ENCODE results near the gene UBE4B.
"Not testable (repeated sequence)": the region's sequence is repeated elsewhere in the genome, so short reads cannot be mapped to it uniquely, and the experiment has no call there.

Gene UBE4B

DNA sequence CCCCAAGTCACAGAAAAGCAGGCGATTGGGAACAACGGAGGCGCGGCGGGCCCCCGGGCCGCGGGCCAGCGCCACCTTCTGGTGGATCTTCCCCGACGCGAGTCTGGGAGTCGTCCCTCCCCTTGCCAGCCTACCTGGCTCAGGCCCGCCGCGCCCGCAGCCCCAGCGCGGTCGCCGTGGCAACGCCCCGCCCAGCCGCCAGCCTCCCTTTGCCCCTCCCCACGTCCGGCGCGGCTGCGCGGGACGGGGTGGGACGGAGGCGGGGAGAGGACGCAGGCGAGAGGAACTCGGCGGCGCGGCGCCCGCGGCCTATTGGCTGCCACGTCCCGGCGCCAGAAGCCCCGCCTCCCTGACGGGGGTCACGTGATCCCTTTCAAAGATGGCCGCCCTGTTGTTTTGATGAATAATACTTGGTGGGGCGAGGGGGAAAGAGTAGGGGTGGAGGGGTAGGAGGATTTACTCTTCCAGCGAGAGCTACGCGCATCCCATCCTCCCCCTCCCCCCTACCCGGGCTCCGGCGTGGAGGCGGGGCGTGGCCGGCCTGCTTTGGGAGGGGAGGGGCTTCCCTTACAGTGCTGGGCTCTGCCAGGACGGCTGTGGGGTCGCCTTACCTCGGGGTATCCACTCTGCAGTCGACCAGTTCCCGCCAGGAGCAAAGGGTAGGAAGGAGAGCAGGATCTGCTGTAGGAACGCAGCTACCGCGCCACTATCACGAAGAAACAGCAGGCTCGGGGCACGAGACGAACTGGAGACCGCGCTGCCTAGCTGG is at the start of gene UBE4B:
Gene UBE4B, plus strand, starts transcription at position 369 of the 769 bp plus-strand sequence. CDS start 713 bp downstream, outside the sequence.
- peak; percentile 99 for DNase-seq

DNA sequence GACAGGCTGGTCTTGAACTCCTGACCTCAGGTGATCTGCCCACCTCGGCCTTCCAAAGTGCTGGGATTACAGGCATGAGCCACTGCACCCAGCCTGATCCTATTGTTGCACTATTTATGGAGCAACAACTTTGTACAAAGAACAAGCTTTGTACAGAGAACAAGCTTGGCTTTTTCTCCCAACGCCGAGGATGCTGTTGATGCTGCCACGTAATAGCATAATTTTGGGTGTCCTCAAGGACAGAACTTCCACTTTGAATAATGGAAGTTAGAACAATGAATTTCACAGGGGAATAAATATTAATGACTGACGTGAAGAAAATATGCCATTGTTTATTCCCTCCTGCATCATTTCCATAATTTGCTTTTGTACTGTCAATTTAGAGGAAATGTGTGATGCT is 48.5 kb upstream of the UBE4B start:
- DNase-seq = peak; percentile 31

DNA sequence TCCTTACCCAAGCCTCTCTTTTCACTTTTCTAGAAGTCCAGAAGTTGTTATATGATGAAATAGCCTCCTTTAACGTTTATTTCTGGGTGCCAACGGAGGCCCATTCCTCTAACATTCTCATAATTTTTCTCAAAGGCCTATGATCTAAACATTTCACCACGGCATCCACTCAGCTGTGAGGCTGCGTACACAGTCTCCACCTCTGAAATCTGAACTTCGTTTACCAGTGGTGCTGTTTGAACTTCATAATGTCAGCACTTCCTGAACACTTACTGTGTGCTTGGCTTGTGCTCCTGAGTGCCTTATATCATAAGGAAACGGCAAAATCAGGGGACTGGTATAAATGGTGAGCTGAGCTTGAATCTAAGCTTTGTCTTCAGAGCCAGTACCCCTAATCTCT is 47.8 kb upstream of the UBE4B start:
- DNase-seq = no peak

DNA sequence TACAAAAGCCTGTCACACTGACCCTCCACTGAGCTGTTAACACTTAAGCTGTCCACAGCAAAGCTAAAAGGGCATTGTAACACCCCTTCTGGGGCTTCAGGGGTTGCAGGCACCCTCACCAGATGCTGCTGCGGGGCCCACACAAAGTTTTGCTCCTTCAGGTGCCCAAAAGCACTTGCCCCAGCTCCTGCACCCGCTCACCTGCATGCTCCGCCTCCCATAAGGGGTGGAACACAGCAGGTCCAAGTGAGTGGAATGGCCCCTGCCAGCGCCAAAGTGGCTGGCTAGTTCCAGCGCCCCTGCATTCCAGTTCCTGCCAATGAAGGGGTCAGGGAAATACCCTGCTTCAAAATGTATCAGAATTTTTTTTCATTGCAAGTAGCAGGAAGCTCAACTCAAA is 43.0 kb upstream of the UBE4B start:
- DNase-seq = no peak

DNA sequence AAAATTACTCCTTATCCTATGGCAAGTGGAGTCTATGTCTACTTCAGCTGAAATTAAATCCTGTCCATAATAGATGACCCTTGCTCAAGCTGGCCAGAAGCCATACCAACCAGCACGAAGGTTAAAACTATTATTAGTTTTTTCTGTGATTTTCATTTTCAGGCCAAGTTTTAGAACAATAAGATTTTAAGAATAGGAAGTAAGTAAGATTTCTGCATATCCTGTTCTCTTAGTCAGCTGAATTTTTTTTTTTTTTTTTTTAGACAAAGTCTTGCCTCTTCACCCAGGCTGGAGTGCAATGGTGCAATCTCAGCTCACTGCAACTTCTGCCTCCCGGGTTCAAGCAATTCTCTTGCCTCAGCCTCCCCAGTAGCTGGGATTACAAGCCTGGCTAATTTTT is 41.8 kb upstream of the UBE4B start:
- DNase-seq = no peak

DNA sequence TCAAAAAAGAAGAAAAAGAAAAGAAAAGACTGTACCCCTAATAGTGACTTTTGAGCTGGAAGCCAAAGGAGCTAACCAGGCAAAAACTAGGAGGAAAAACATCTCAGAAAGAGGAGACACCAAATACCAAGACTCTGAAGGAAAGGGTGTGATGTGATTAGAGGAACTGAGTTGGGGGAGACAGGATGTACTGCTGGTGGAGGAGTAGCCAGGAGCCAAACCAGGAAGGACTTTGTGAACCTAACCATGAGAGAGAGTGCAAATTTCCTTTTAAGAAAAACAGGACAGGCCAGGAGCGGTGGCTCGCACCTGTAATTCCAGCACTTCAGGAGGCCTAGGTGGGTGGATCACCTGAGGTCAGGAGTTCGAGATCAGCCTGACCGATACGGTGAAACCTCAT is 39.8 kb upstream of the UBE4B start:
- DNase-seq = no peak

DNA sequence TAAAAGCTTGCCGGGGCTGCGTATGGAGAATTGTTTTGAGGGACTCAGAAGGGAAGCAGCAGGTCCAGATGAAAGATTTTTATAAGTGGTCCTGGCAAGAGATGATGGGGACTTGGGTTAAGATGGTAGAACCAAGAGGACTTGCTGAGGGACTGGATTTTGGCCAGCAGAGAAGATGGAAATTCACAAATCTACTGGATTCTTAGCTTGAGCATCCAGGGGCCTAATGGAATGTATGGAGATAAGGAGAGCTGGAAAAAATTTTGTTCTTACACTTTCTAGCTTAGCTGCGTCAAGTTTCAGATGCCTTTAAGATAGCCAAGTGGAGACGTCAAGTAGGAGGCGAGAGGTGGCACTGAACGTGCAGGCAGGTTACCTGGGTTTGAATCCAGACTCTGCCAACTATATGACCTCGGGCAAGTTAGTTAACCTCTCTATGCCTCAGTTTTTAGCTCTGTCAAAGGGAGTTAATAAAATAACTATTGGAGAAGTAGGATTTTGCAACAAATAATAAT is 39.1 kb upstream of the UBE4B start:
- no peak for DNase-seq

DNA sequence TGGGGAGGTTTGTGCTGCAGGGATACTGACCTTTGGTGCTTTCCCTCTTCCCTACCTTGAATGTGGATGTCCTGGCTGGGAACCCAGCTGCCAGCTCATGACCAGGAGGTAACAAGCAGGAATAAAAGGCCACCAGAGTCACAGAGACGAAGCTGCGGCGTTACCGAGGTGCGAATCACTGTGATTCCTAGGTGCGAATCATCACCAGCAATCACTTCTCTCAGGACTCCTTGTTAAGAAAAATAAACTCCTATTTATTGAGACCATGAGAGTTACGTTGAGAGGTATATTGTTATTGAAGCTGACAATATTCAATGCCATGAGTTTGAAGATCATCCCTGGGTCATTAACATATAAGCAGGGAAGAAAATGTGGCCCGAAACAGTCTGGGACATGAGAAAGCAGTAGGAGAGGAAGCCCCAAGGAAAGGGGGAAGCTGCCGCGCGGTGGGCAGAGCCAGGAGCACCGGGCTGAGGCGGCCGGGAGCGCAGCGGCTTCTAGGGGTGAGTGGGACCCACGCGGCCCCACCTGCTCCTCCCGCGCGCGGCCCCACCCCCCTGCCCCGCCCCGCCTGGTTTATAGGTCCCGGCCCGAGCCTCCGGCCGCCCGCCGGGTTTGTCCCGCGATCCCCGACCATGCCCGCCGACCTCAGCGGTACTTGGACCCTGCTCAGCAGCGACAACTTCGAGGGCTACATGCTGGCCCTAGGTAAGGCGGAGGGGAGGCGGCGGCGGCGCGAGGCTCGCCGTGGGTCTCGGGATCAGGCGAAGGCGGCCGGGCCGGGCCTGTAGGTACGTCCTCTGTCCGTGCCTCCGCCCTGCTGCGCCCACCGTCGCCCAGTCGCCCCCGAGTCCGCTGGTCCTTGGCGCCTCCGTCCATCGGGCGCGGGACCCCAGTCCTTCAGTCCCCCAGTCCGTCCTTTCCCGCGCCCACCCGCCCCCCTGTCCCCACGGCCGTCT is 35.9 kb upstream of the UBE4B start, which contains the start of gene RBP7:
Gene RBP7, plus strand, starts transcription at position 605 of the 959 bp plus-strand sequence. Its CDS starts 31 bp downstream, at position 636.
- DNase-seq = no peak

DNA sequence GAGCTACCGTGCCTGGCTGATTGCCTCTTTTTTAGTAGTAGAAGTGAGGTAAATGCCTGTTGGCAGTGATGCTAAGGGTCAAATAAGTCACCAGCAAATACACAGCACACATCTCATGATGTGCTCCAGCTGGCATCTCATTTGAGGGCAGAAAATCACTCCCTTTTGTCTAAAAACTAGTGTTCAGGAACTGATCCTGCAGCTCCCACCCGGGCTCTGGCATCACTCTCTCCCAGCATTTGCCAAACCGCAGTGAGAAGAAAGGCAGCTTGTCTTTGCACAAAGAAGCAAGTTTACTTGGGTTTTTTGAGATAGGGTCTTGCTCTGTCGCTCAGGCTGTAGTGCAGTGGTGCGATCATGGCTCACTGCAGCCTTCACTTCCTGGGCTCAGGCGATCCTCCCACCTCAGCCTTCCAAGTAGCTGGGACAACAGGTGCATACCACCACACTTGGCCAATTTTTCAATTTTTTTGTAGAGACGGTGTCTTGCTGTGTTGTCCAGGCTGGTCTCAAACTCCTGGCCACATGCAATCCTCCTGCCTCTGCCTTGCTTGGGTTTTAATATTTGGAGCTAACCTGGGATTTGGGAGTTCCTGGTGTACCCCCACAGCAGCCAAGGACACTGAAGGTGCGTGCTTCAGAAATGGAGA is 31.6 kb upstream of the UBE4B start:
- DNase-seq = peak; percentile 49

DNA sequence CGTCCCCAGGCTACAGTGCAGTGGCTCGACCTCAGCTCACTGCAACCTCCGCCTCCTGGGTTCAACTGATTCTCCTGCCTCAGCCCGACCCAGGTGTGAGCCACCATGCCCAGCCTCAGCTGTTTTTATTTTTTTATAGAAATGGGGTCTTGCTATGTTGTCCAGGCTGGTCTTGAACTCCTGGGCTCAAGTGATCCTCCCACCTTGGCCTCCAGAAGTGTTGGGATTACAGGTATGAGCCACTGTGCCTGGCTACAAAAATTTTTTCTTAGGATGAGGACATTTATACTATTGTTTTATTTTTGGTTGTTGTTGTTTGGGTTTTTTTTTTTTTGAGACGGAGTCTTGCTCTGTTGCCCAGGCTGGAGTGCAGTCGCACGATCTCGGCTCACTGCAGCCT is 27.5 kb upstream of the UBE4B start:
- not testable (repeated sequence) for DNase-seq

DNA sequence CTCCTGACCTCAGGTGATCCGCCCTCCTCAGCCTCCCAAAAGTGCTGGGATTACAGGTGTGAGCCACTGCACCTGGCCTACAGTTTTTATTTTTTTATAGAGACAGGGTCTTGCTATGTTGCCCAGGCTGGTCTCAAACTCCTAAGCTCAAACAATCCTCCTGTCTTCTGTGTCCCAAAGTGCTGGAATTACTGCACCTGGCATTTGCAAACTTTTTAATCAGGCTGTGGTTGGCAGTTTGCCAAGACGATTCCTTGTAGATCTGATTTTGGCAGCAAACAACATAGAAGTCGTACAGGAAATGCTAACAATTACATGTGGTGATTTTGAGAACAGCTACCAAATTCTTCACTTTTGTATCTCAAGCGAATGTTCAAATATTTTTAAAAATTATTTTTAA is 25.6 kb upstream of the UBE4B start:
- no peak for DNase-seq

DNA sequence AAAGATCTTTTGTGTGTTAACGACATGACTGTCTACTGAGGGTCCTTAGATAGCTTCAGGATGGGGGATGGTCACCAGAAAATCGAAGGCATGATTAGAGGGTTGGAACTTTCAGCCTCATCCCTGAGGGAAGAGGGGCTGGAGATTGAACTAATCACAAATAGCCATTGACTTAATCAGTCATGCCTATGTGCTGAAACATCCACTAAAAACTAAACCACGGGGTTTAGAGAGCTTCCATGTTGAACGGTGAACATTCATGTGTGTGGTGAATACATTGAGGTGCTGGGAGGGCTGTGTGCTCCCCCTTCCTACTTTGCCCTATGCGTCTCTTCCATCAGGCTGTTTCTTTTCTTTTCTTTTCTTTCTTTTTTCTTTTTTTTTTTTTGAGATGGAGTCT is 18.7 kb upstream of the UBE4B start:
- no peak for DNase-seq

DNA sequence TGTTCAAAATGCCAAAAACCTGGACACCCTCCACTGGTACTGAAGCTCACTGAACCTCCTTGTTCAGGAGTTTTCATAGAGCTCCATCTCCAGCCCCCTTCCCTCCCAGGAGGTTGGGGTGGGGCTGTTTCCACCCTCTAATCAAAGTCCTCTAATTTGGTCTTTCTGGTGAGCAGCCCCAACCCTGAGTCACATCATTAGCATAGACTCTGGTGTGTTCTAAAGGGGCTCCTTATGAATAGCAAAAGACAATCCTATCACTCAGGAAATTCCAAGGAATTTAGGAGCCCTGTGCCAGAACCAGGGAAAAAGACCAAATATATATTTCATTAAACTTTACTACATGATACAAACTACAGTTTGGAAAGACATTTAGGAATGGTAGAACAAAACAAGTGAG is 13.2 kb upstream of the UBE4B start:
- DNase-seq = no peak

DNA sequence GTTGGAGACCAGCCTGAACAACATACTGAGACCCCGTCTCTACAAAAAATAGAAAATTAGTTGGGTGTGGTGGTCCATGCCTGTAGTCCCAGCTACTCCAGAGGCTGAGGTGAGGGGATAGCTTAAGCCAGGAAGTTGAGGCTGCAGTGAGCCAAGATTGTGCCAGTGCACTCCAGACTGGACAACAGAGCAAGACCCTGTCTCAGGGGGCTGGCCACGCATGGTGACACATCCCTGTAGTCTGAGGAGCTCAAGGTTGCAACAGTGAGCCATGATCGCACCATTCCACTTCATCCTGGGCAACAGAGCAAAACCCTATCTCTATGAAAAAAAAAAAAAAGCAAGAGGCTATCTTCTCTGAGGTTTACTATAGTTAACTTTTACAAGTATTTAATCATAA is 12.7 kb upstream of the UBE4B start:
- DNase-seq = no peak

DNA sequence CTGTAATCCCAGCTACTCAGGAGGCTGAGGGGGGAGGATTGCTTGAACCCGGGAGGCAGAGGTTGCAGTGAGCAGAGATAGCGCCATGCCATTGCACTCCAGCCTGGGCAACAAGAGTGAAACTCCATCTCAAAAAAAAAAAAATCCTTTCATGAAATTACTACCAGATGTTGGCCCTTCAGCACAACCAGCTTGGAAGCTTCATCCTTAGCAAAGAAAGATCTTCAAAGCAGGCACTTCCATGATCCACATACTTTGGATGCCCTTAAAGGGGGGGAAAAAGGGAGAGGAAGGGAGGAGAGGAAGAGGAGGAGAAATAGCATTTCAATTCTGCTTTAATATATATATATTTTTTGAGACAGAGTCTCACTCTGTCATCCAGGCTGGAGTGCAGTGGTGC is 12.1 kb upstream of the UBE4B start:
- DNase-seq = not testable (repeated sequence)

DNA sequence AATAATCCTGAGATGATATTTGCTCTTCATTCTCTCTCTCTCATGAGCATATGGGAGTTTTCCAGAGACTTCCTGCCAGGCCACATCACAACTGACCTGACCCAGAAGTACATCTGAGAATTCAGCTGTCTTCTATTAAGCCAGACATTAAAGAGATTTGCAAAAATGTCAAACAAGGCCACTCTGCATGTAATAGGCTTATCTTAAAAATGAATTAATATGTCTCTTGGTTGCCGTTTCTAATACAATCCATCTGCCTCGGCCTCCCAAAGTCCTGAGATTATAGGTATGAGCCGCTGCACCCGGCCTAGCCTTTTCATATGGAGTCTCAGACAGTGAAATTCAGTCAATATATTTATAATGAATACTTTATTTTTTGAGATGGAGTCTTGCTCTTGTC is 10.8 kb upstream of the UBE4B start:
- DNase-seq = not testable (repeated sequence)

DNA sequence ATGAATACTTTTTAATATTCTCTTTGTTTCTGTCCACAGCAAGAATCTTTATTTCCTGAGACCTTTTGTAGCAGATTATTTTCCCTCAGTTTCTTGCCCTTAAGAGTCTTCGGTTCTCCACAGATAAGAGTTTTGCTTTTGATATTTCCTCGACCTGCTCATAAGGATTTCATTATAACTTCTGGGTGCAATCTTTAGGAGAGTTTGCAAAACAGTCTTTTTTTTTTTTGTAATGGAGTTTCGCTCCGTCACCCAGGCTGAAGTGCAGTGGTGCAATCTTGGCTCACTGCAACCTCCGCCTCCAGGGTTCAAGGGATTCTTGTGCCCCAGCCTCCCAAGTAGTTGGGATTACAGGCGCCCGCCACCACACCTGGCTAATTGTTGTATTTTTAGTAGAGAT is 10.1 kb upstream of the UBE4B start:
- no peak for DNase-seq

DNA sequence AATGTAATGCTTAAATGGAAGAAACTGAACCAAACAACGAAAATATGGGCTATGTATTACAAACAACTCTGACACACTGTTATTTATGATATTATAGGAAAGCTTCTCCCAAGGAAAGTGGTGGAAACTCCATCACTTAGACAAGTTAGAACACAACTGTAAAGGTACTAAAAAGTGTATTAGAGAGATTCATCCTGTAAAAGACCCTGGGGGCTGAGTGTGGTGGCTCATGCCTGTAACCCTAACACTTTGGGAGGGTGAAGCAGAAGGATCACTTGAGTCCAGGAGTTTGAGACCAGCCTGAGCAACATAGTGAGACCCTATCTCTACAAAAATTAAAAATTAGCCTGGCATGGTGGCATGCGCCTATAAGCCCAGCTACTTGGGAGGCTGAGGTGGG is 7.4 kb upstream of the UBE4B start:
- no peak for DNase-seq

DNA sequence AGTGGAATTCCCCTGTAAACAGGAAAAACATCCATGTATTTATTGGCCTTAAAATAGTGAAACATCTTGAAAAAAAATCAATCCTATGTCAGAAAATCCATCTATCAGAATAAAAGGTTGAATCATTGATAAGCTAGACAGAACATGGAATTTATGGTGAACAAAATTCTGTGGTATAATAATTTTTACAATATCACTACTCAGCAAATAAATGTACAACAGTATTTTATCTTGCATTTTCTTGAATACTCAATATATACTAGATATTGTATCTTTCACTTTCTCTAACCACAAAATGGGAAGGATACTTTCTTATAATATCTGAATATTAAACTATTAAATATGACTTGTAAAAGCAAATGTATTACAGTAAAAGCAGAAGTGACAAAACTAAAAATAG is 5.7 kb upstream of the UBE4B start:
- no peak for DNase-seq

DNA sequence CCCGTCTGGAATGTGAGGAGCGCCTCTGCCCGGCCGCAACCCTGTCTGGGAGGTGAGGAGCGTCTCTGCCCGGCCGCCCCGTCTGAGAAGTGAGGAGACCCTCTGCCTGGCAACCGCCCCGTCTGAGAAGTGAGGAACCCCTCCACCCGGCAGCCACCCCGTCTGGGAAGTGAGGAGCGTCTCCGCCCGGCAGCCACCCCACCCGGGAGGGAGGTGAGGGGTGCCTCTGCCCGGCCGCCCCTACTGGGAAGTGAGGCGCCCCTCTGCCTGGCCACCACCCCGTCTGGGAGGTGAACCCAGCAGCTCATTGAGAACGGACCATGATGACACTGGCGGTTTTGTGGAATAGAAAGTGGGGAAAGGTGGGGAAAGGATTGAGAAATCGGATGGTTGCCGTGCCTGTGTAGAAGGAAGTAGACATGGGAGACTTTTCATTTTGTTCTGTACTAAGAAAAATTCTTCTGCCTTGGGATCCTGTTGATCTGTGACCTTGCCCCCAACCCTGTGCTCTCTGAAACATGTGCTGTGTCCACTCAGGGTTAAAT is 3.7 kb upstream of the UBE4B start:
- not testable (repeated sequence) for DNase-seq

DNA sequence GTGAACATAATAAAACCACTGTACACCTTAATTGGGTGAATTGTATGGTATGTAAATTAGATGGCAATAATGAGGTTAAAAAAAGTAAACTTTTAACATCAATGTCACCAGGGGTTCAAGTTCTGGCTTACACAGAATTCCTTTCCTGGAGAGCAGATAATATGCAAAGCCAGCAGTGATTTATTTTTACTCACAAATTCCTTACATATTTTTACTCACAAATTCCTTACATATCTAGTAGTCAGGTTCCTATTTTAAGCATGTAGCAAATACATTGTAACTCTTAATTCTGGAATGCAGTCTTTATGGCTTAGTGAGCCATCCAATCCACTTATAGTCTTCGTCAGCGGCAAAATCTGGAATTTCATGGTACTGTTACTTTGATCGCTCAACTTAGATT is 1.3 kb upstream of the UBE4B start:
- no peak for DNase-seq

DNA sequence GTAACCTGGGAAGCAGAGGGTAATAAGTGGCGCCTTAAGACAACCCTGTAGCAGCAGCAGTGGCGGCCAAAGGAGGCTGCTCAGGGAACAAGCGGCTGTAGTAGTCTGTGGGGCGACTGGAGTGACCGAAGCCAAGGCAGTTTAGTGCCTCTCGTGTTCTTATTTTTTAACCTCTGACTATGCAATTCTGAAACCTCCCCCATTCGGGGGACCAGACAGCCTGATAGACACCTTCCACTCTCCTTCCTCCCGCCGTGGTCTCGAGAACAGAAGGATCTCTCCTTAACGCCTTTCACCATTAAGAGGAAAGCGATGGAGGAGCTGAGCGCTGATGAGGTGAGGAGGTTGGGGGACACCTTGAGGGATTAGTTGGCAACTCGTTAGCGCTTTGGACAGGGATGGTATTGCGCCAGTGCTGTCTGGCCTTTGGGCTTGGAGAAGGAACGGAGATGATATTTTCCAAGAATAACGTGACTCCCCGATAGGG is 644 bp downstream of the UBE4B start:
- DNase-seq = peak; percentile 49

DNA sequence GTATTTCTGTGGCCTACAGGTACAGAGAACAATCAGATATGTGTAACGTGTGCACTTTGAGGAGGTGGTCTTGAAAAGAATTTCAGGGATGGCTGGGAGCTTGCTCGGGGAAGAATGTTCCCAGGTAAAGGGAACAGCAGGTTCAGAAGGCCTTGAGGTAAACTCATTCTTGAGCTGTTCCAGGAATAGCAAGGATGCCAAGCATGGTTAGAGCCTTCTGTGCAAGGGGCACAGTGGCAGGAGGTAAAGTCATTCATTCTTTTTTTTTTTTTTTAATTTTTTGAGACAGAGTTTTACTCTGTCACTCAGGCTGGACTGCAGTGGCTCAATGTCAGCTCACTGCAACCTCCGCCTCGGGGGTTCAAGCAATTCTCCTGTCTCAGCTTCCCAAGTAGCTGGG is 10.0 kb downstream of the UBE4B start:
- no peak for DNase-seq
